Coronary artery (tissue), 2 donors: Measurements from ENCODE around the gene WASF2.

Experiments used
- DNase-seq: peaks from one replicate; pipeline ENCODE4 v3.0.0-alpha.2; 2017; ENCODE audit warnings: low spot score
- H3K27ac ChIP-seq, 2 donors: fragments of 200-600 bp; sonication (generic); one replicate each; pipeline ENCODE4 v1.5.1; 2016 to 2019
- H3K4me3 ChIP-seq: fragments of 200-600 bp; sonication (generic); 2 replicates; pipeline ENCODE4 v1.5.1; 2016; ENCODE audit warnings: mild to moderate bottlenecking, moderate library complexity
- TF ChIP-seq, protein P1 (sequence below): fragments of 200-600 bp; sonication (generic); IDR thresholded peaks from one replicate; pipeline ENCODE4 v1.5.1; 2019; ENCODE audit warnings: antibody characterized with exemption

WASF2 gene

GRCh38 chr1:27395441-27396195, 94.3 kb downstream of the WASF2 start:
- no peak overlapping the region for H3K27ac ChIP-seq
- no peak overlapping the region for H3K4me3 ChIP-seq
- DNase-seq: no peak
- TF ChIP-seq, protein P1, sequence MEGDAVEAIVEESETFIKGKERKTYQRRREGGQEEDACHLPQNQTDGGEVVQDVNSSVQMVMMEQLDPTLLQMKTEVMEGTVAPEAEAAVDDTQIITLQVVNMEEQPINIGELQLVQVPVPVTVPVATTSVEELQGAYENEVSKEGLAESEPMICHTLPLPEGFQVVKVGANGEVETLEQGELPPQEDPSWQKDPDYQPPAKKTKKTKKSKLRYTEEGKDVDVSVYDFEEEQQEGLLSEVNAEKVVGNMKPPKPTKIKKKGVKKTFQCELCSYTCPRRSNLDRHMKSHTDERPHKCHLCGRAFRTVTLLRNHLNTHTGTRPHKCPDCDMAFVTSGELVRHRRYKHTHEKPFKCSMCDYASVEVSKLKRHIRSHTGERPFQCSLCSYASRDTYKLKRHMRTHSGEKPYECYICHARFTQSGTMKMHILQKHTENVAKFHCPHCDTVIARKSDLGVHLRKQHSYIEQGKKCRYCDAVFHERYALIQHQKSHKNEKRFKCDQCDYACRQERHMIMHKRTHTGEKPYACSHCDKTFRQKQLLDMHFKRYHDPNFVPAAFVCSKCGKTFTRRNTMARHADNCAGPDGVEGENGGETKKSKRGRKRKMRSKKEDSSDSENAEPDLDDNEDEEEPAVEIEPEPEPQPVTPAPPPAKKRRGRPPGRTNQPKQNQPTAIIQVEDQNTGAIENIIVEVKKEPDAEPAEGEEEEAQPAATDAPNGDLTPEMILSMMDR: peak; percentile 94

DNA sequence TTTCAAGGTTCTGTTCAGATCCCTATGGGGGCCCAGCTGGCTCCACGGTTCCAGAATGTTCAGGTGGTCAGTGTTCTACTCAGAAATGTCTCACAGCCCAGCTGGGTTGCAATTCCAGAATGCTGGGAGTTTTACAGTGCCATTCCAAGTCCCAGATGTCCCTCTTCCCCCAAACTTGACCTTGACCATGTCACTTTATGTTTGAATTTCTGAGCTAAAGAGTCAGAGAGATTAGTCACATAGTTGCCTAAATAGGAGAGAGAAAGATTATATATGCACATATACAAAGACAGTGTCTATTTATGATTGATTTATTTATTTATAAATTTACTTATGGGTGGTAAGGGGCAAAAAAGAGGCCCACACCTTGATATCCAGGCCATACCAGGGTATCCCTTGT, 95.0 kb downstream of the WASF2 start:
- Histone ChIP-seq H3K27ac (no peak overlapping the region), H3K4me3 (no peak overlapping the region)
- TF ChIP-seq, protein P1: no peak
- DNase-seq: no peak

- Histone ChIP-seq H3K27ac (no peak overlapping the region), H3K4me3 (no peak overlapping the region)
- DNase-seq: no peak
- TF ChIP-seq, protein P1: no peak
Observed at GRCh38 chr1:27394282-27394658, 95.7 kb downstream of the WASF2 start.

- no peak overlapping the region for H3K4me3 ChIP-seq
- no peak overlapping the region for H3K27ac ChIP-seq
- TF ChIP-seq, protein P1: no peak
- DNase-seq: no peak
Observed at GRCh38 chr1:27393641-27394281, 96.2 kb downstream of the WASF2 start.

GRCh38 chr1:27392778-27393635, 97.0 kb downstream of the WASF2 start:
- Histone ChIP-seq H3K4me3 (peak overlapping the region; percentile 77), H3K27ac (peak overlapping the region; percentile 19 to 54)
- DNase-seq: no peak
- TF ChIP-seq, protein P1: no peak

DNA sequence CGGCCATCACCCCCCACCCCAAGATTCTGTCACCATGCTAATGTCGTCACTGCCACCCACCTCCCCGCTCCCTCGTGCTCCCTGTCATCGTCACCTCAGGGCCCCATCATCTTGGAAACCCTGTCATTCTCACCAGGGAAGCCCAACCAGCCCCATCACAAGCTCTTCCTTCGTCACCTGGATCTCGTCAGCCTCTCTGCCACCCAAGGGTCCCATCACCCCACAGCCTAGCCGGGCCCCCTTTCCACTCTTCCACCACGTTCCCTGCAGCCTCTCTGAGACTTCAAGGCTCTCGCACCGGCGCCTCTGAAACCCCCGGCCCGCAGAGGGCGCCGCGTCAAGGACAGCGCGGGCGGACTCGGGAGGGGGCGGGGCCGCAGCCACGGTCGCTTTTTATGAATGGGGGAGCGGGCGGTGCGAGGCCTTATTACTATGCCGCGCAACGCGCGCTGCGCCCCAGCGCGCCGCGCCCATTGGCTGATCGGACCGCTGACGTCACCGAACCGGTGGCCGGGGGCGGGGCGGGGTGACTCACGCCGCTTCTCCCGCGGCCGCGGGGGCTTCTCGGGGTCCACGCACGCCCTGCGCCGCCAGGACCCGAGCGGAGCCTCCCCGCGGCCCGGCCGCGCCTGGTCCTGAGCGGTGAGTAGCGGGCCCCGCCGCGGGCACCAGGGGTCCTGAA, 97.7 kb downstream of the WASF2 start, which contains the start of gene GPR3:
Gene GPR3 (plus strand): TSS at position 527 of the 682 bp plus-strand sequence. CDS start 1,177 bp downstream, outside the sequence.
- peak; percentile 91 for DNase-seq
- peak within 1 kb of the TSS; percentile 42 to 54 for H3K27ac ChIP-seq
- H3K4me3 ChIP-seq: peak within 1 kb of the TSS; percentile 77
- TF ChIP-seq, protein P1: peak; percentile 36
